Endothelial cell of umbilical vein (primary cell): Measurements from ENCODE around the gene CRIM1. TPM values are rescaled to one million over a fixed set of nuclear protein-coding genes. Genes with fewer than 3 reads are reported as not detected.
A peak's percentile ranks its signal among the peaks of the same experiment; 100 is the strongest.

Source experiments
- BruUV-seq: library from RNA; stranded (reverse); fragments of 400-500 nt; replicated peaks from 2 replicates; lab custom pipeline; 2021; lab: Mats Ljungman, UMichigan
- CTCF ChIA-PET: fragments of 300-600, 350-600 bp; sonication (Branson Sonifier 250); formaldehyde crosslinking; loops from one replicate; lab custom pipeline; 2021; ENCODE audit warnings: antibody characterized with exemption, inconsistent platforms; lab: Charles Lee
- POLR2A ChIA-PET: fragments of 300-600, 350-600 bp; sonication (Branson Sonifier 250); formaldehyde crosslinking; loops from one replicate; lab custom pipeline; 2021; ENCODE audit warnings: antibody characterized with exemption, inconsistent platforms; lab: Charles Lee
- DNase-seq: peaks from one replicate; pipeline ENCODE4 v3.0.0-alpha.2; 2011; ENCODE audit warnings: low read depth, low spot score
- FAIRE-seq: peaks from 2 replicates; lab custom pipeline; 2011; peaks lifted over from hg19 to GRCh38; lab: Jason Lieb, UNC
- H2AFZ ChIP-seq: 2 replicates; pipeline ENCODE4 v1.6.0; 2012; ENCODE audit warnings: low read depth, low read length, control low read depth, inconsistent platforms
- H3K27ac ChIP-seq: 2 replicates; pipeline ENCODE4 v1.5.1; 2011; ENCODE audit warnings: low read depth, mild to moderate bottlenecking, control low read depth, low read length, moderate library complexity; ENCODE audit not compliant: insufficient read depth
- H3K27me3 ChIP-seq, 2 experiments: 2 replicates each; pipeline versions ENCODE4 v1.6.0 to v1.6.1; 2011; ENCODE audit warnings: low read length in 2 of 2, mixed read lengths in 1 of 2; ENCODE audit not compliant: control insufficient read depth in 2 of 2, insufficient read depth in 2 of 2
- H3K36me3 ChIP-seq, 2 experiments: 2 replicates in 1 of 2; 3 replicates in 1 of 2; pipeline ENCODE4 v1.5.1; 2011; ENCODE audit warnings: low read length in 2 of 2, mild to moderate bottlenecking in 1 of 2, moderate library complexity in 1 of 2; ENCODE audit not compliant: control insufficient read depth in 2 of 2, insufficient read depth in 2 of 2; ENCODE audit errors: extremely low read depth in 1 of 2
- H3K4me1 ChIP-seq: 3 replicates; pipeline ENCODE4 v1.5.1; 2011; ENCODE audit warnings: mild to moderate bottlenecking, low read length; ENCODE audit not compliant: control insufficient read depth, insufficient read depth; ENCODE audit errors: extremely low read depth
- H3K4me2 ChIP-seq: 2 replicates; pipeline ENCODE4 v1.6.1; 2011; ENCODE audit warnings: low read length, control low read depth, mixed read lengths; ENCODE audit not compliant: insufficient read depth
- H3K4me3 ChIP-seq, 3 experiments: fragments of 200-600 bp in 1 of 3; sonication (generic), shearing (Covaris generic) in 1 of 3; replicated peaks in 1 of 3; 2 replicates each; pipeline ENCODE4 v1.5.1; 2011 to 2016; ENCODE audit warnings: control low read depth in 3 of 3, low read length in 3 of 3, mild to moderate bottlenecking in 2 of 3, inconsistent platforms in 1 of 3, low read depth in 1 of 3, moderate library complexity in 1 of 3; ENCODE audit not compliant: insufficient read depth in 1 of 3
- H3K79me2 ChIP-seq: 2 replicates; pipeline ENCODE4 v1.6.0; 2012; ENCODE audit warnings: low read length, inconsistent platforms; ENCODE audit not compliant: control insufficient read depth, insufficient read depth
- H3K9ac ChIP-seq: replicated peaks from 2 replicates; pipeline ENCODE3; 2011; ENCODE audit warnings: low read length, control low read depth; ENCODE audit not compliant: insufficient read depth; ENCODE audit errors: extremely low read depth
- H3K9me1 ChIP-seq: replicated peaks from 3 replicates; pipeline ENCODE4 v1.6.0; 2011; ENCODE audit warnings: mild to moderate bottlenecking, low read length; ENCODE audit not compliant: control insufficient read depth, insufficient read depth; ENCODE audit errors: extremely low read depth
- H3K9me3 ChIP-seq: replicated peaks from 2 replicates; pipeline ENCODE4 v1.5.1; 2012; ENCODE audit warnings: low read length, inconsistent platforms; ENCODE audit not compliant: control insufficient read depth, insufficient read depth
- H4K20me1 ChIP-seq: replicated peaks from 2 replicates; pipeline ENCODE3; 2011; ENCODE audit warnings: mild to moderate bottlenecking, low read length; ENCODE audit not compliant: control insufficient read depth, insufficient read depth; ENCODE audit errors: extremely low read depth
- CTCF ChIP-seq, 2 donors: IDR thresholded peaks; 1 replicate in 1 of 2; 2 replicates in 1 of 2; pipeline ENCODE4 v1.5.1; 2011; ENCODE audit warnings: low read length in 2 of 2, mild to moderate bottlenecking in 2 of 2, moderate library complexity in 2 of 2, control low read depth in 1 of 2, inconsistent platforms in 1 of 2, low read depth in 1 of 2; ENCODE audit not compliant: insufficient read depth in 1 of 2; ENCODE audit errors: extremely low read depth in 1 of 2
- EZH2 ChIP-seq: IDR thresholded peaks from 2 replicates; pipeline ENCODE4 v1.6.1; 2012; ENCODE audit warnings: borderline replicate concordance, low read depth, mild to moderate bottlenecking, moderate library complexity, low read length, inconsistent platforms; ENCODE audit not compliant: severe bottlenecking
- FOS ChIP-seq: IDR thresholded peaks from 2 replicates; pipeline ENCODE4 v1.6.1; 2011; ENCODE audit warnings: mild to moderate bottlenecking, low read length, moderate library complexity, borderline replicate concordance; ENCODE audit not compliant: insufficient read depth
- GATA2 ChIP-seq: IDR thresholded peaks from 2 replicates; pipeline ENCODE4 v1.7.0; 2011; ENCODE audit warnings: low read depth, mild to moderate bottlenecking, moderate library complexity, mixed read lengths, low read length; ENCODE audit not compliant: insufficient read length, insufficient read depth
- JUN ChIP-seq: IDR thresholded peaks from 2 replicates; pipeline ENCODE4 v1.6.1; 2011; ENCODE audit warnings: borderline replicate concordance, low read depth; ENCODE audit not compliant: insufficient read length, insufficient read depth
- MAX ChIP-seq: IDR thresholded peaks from 2 replicates; pipeline ENCODE4 v1.6.1; 2011; ENCODE audit not compliant: insufficient read depth, insufficient read length
- MYC ChIP-seq: IDR thresholded peaks from one replicate; pipeline ENCODE4 v1.6.1; 2011; ENCODE audit warnings: mild to moderate bottlenecking, low read depth, low read length
- POLR2A ChIP-seq: IDR thresholded peaks from 2 replicates; pipeline ENCODE4 v1.6.1; 2012; ENCODE audit warnings: low read depth, mild to moderate bottlenecking, control low read depth, low read length
- POLR2AphosphoS5 ChIP-seq: IDR thresholded peaks from 2 replicates; pipeline ENCODE4 v1.6.1; 2012; ENCODE audit warnings: low read depth, mild to moderate bottlenecking, control low read depth, low read length, moderate library complexity; ENCODE audit not compliant: insufficient read depth
- dilution Hi-C: fragments of 300-500 bp; cut with MboI; formaldehyde crosslinking; loops from one replicate; pipeline ENCODE4 v1.15.0; 2019; ENCODE audit warnings: low sequenced_read_pairs; ENCODE audit not compliant: extremely low pct_ligation_motif_present
- intact Hi-C: fragments of 100-400 bp; cut with micrococcal nuclease; formaldehyde crosslinking; loops from one replicate; pipeline ENCODE4 v1.10.0; 2022
- polyA plus RNA-seq, 4 experiments: library from polyadenylated mRNA; depleted of rRNA in 3 of 4; stranded (reverse) in 3 of 4; unstranded in 1 of 4; fragments of >200 nt; gene quantifications; 2 replicates each; pipeline versions ENCODE4 v1.2.1 to v1.2.3, GENCODE V29; 2011 to 2012; ENCODE audit warnings: missing spikeins in 1 of 4
- total RNA-seq: library from RNA; stranded (reverse); gene quantifications from 2 replicates; pipeline ENCODE4 v1.2.3, GENCODE V29; 2021

CRIM1 gene
- total and polyA plus RNA-seq, 2 donors (not counting 3 experiments of a cell fraction or from before 2014, with no cell fraction given) = 422 to 649 TPM

- H3K4me3 ChIP-seq = no peak overlapping the region
- peaks cover 12% of the 10 kb centered on the region for H3K79me2 ChIP-seq
- H3K36me3 ChIP-seq = peaks cover 30 to 54% of the 10 kb centered on the region in 2 experiments
- H4K20me1 ChIP-seq = no peaks in the 10 kb centered on the region
- H2AFZ ChIP-seq = no peak overlapping the region
- H3K4me2 ChIP-seq = peak overlapping the region; percentile 23
- peak overlapping the region; percentile 7 for H3K9ac ChIP-seq
- POLR2A ChIA-PET = interaction anchor here (0.6 to 1.5 kb wide), 6 partner anchors 24 to 193 kb away, joined by 3 to 5 read pairs (median 4); partner anchors contain the start of genes CRIM1 and FEZ2
- FAIRE-seq = peak; percentile 84
- intact Hi-C loops = loop anchor here (1.0 to 5.0 kb wide), 3 partner anchors 12 to 197 kb away; no protein-coding TSS in a partner anchor
- H3K4me1 ChIP-seq = peaks cover 55% of the 10 kb centered on the region
- TSS peak; percentile 56 for BruUV-seq
- peak; percentile 90 for DNase-seq
- H3K9me3 ChIP-seq = no peaks in the 10 kb centered on the region
- H3K9me1 ChIP-seq = no peaks in the 10 kb centered on the region
- dilution Hi-C loops = no loop called here
- CTCF ChIA-PET = interaction anchor here (0.6 to 7.1 kb wide), 11 partner anchors 9 to 196 kb away, joined by 3 to 42 read pairs (median 5); no protein-coding TSS in a partner anchor
- TF ChIP-seq POLR2A (peak; percentile 71), CTCF (IDR thresholded peaks at IDR 0.05; ENCODE audit: extremely low read depth in 1 of 2, insufficient read depth in 1 of 2, low read depth in 1 of 2, low read length in 2 of 2) (no peak), JUN (peak; percentile 47), MYC (no peak), EZH2 (no peak), POLR2AphosphoS5 (peak; percentile 32), FOS (peak; percentile 37), GATA2 (no peak), MAX (peak; percentile 12)
- H3K27ac ChIP-seq = peak overlapping the region; percentile 66
- no peaks in the 10 kb centered on the region for H3K27me3 ChIP-seq
These were observed 193.6 kb downstream of the CRIM1 start for GRCh38 chr2:36549165-36549574.
